Measurements from ENCODE around the gene TMEM129.

DNA sequence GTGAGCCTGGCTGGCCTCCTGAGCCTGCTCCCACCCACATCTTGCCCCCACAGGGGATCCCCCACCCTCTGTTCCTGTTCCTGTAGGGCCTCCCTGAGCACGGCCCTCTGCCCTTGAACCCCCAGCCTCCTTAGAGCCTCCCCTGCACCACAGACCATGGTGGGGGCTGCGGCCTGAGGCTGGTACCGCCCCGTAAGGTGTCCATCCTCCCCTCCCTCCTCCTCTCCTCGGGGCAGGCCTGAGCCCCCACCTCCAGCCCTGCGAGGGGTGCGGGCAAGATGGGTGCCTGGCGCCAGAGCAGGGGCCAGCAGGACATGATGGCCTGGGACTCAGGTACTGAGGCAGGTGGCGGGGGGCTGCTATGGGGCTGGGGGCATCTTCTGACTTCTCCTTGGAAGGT, 43.5 kb upstream of the TMEM129 start:
- TF ChIP-seq, protein P1, sequence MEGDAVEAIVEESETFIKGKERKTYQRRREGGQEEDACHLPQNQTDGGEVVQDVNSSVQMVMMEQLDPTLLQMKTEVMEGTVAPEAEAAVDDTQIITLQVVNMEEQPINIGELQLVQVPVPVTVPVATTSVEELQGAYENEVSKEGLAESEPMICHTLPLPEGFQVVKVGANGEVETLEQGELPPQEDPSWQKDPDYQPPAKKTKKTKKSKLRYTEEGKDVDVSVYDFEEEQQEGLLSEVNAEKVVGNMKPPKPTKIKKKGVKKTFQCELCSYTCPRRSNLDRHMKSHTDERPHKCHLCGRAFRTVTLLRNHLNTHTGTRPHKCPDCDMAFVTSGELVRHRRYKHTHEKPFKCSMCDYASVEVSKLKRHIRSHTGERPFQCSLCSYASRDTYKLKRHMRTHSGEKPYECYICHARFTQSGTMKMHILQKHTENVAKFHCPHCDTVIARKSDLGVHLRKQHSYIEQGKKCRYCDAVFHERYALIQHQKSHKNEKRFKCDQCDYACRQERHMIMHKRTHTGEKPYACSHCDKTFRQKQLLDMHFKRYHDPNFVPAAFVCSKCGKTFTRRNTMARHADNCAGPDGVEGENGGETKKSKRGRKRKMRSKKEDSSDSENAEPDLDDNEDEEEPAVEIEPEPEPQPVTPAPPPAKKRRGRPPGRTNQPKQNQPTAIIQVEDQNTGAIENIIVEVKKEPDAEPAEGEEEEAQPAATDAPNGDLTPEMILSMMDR (IDR thresholded peaks at IDR 0.05; ENCODE audit: low read depth, low read length, poor library complexity, severe bottlenecking) = no peak
- TF ChIP-seq EZH2phosphoT487 (IDR thresholded peaks at IDR 0.05; ENCODE audit: borderline replicate concordance, low read length) = no peak
